ENCODE measurements around the gene IFI6. TPM values are rescaled to one million over a fixed set of nuclear protein-coding genes. Genes with fewer than 3 reads are reported as not detected.

IFI6 gene
- polyA plus RNA-seq, 1 donor: 23.1 TPM

- H3K4me1 ChIP-seq (ENCODE audit: control insufficient read depth, insufficient read depth, low read length): peaks cover 8% of the 10 kb centered on the region
- no peak overlapping the region for H3K4me3 ChIP-seq (ENCODE audit: low read length)
- H3K9me3 ChIP-seq (ENCODE audit: control insufficient read depth, low read depth, low read length): no peaks in the 10 kb centered on the region
- no peaks in the 10 kb centered on the region for H3K36me3 ChIP-seq (ENCODE audit: control insufficient read depth, insufficient read depth, low read length)
- no peaks in the 10 kb centered on the region for H3K27me3 ChIP-seq (ENCODE audit: control insufficient read depth, insufficient read depth, low read length)
- 71% methylated on average over 1 of the region's 2 CpGs for WGBS (ENCODE audit: insufficient coverage, low lambda C conversion rate)
- no peak overlapping the region for H3K27ac ChIP-seq (ENCODE audit: low read length)
- no peak for DNase-seq
These were observed 54.6 kb downstream of the IFI6 start for GRCh38 chr1:27617420-27617819.

- Histone ChIP-seq H3K36me3 (ENCODE audit: control insufficient read depth, insufficient read depth, low read length) (no peaks in the 10 kb centered on the region), H3K27ac (ENCODE audit: low read length) (no peak overlapping the region), H3K4me1 (ENCODE audit: control insufficient read depth, insufficient read depth, low read length) (peaks cover 8% of the 10 kb centered on the region), H3K4me3 (ENCODE audit: low read length) (no peak overlapping the region), H3K27me3 (ENCODE audit: control insufficient read depth, insufficient read depth, low read length) (no peaks in the 10 kb centered on the region), H3K9me3 (ENCODE audit: control insufficient read depth, low read depth, low read length) (no peaks in the 10 kb centered on the region)
- WGBS (ENCODE audit: insufficient coverage, low lambda C conversion rate): no CpG with 5 or more reads among the region's 2 CpGs
- no peak for DNase-seq
These were observed 55.6 kb downstream of the IFI6 start for GRCh38 chr1:27616441-27616840.

Other genes starting within 250 kb of the IFI6 start
- gene WASF2, start 182.0 kb downstream of the IFI6 start, polyA plus RNA-seq: 56.0 TPM
- gene AHDC1, start 68.0 kb downstream of the IFI6 start, polyA plus RNA-seq: 19.5 TPM
- 4.0 TPM for gene FGR, start 37.0 kb downstream of the IFI6 start, polyA plus RNA-seq
- 9.7 TPM for gene FAM76A, start 53.8 kb upstream of the IFI6 start, polyA plus RNA-seq
- 66.2 TPM for gene STX12, start 101.0 kb upstream of the IFI6 start, polyA plus RNA-seq
- gene PPP1R8, start 158.6 kb upstream of the IFI6 start, polyA plus RNA-seq: 37.7 TPM
- 4.9 TPM for gene THEMIS2, start 200.4 kb upstream of the IFI6 start, polyA plus RNA-seq
- 30.1 TPM for gene RPA2, start 242.4 kb upstream of the IFI6 start, polyA plus RNA-seq